OCI-LY1 (cell line): ENCODE measurements around the gene NR6A1.

Experiments used
- H2AFZ ChIP-seq: fragments of 200-600 bp; sonication (generic), shearing (Covaris generic); 2 replicates; pipeline ENCODE4 v1.6.0; 2014; ENCODE audit warnings: antibody characterized with exemption, mild to moderate bottlenecking, low read length
- H3F3A ChIP-seq: fragments of 200-600 bp; sonication (generic), shearing (Covaris generic); 2 replicates; pipeline ENCODE4 v1.6.0; 2014; ENCODE audit warnings: mild to moderate bottlenecking, antibody characterized with exemption, low read length, moderate library complexity; ENCODE audit not compliant: insufficient read depth
- H3K27ac ChIP-seq: fragments of 200-600 bp; sonication (generic); 2 replicates; pipeline ENCODE4 v1.5.1; 2014; ENCODE audit warnings: low read length, mixed run types, mild to moderate bottlenecking, low read depth; ENCODE audit not compliant: poor library complexity, severe bottlenecking
- H3K27me3 ChIP-seq: fragments of 200-600 bp; sonication (generic); 2 replicates; pipeline ENCODE4 v1.6.0; 2014; ENCODE audit warnings: antibody characterized with exemption, mild to moderate bottlenecking, low read length, moderate library complexity; ENCODE audit not compliant: insufficient read depth
- H3K36me3 ChIP-seq: fragments of 200-600 bp; sonication (generic); 2 replicates; pipeline ENCODE4 v1.6.1; 2014; ENCODE audit warnings: mild to moderate bottlenecking, antibody characterized with exemption, low read length, moderate library complexity, mixed read lengths; ENCODE audit not compliant: insufficient read depth
- H3K4me1 ChIP-seq: fragments of 200-600 bp; sonication (generic); 2 replicates; pipeline ENCODE4 v1.5.1; 2014; ENCODE audit warnings: mild to moderate bottlenecking, low read length, moderate library complexity; ENCODE audit not compliant: insufficient read depth, severe bottlenecking
- H3K4me2 ChIP-seq: fragments of 200-600 bp; sonication (generic), shearing (Covaris generic); 2 replicates; pipeline ENCODE4 v1.6.1; 2014; ENCODE audit warnings: low read length
- H3K4me3 ChIP-seq: fragments of 200-600 bp; sonication (generic); 2 replicates; pipeline ENCODE4 v1.5.1; 2014; ENCODE audit warnings: low read length, low read depth, mild to moderate bottlenecking, mixed read lengths; ENCODE audit not compliant: poor library complexity, severe bottlenecking
- H3K79me2 ChIP-seq: fragments of 200-600 bp; shearing (Covaris generic); 2 replicates; pipeline ENCODE4 v1.6.1; 2016; ENCODE audit warnings: mixed run types, low read length, mixed read lengths; ENCODE audit not compliant: insufficient read depth
- H3K9ac ChIP-seq: fragments of 200-600 bp; sonication (generic), shearing (Covaris generic); 2 replicates; pipeline ENCODE4 v1.6.1; 2014; ENCODE audit warnings: mild to moderate bottlenecking, low read length, mixed read lengths
- H3K9me2 ChIP-seq: fragments of 200-600 bp; sonication (generic), shearing (Covaris generic); 2 replicates; pipeline ENCODE4 v1.6.1; 2014; ENCODE audit warnings: low read depth, mild to moderate bottlenecking, low read length, mixed read lengths
- H3K9me3 ChIP-seq: fragments of 200-600 bp; shearing (Covaris generic); 2 replicates; pipeline ENCODE4 v1.6.1; 2014; ENCODE audit warnings: low read length, mixed read lengths
- H4K20me1 ChIP-seq: fragments of 200-600 bp; sonication (generic), shearing (Covaris generic); 2 replicates; pipeline ENCODE4 v1.6.0; 2016; ENCODE audit warnings: mild to moderate bottlenecking, low read length; ENCODE audit not compliant: insufficient read depth
- CTCF ChIP-seq: fragments of 200-600 bp; sonication (generic), shearing (Covaris generic); IDR thresholded peaks from 2 replicates; pipeline ENCODE4 v1.5.1; 2017; ENCODE audit warnings: mild to moderate bottlenecking, antibody characterized with exemption, low read length, moderate library complexity, mixed read lengths
- EZH2 ChIP-seq: fragments of 200-600 bp; sonication (generic), shearing (Covaris generic); IDR thresholded peaks from 2 replicates; pipeline ENCODE4 v1.8.0; 2017; ENCODE audit warnings: borderline replicate concordance, mixed run types, mild to moderate bottlenecking, antibody characterized with exemption, low read length, moderate library complexity, mixed read lengths

The NR6A1 gene

GRCh38 chr9:124473310-124473709 lies 297.8 kb downstream of the NR6A1 start:
- no peaks in the 10 kb centered on the region for H3K27me3 ChIP-seq
- H3K79me2 ChIP-seq: no peaks in the 10 kb centered on the region
- H3K9ac ChIP-seq: no peak overlapping the region
- H3K4me2 ChIP-seq: no peak overlapping the region
- H3K4me3 ChIP-seq: no peak overlapping the region
- H4K20me1 ChIP-seq: no peaks in the 10 kb centered on the region
- no peak overlapping the region for H2AFZ ChIP-seq
- peaks cover 10% of the 10 kb centered on the region for H3K4me1 ChIP-seq
- no peaks in the 10 kb centered on the region for H3K9me2 ChIP-seq
- TF ChIP-seq EZH2: no peak
- TF ChIP-seq CTCF: no peak
- no peaks in the 10 kb centered on the region for H3F3A ChIP-seq
- H3K36me3 ChIP-seq: no peaks in the 10 kb centered on the region
- H3K27ac ChIP-seq: no peak overlapping the region
- H3K9me3 ChIP-seq: no peaks in the 10 kb centered on the region

GRCh38 chr9:124472770-124473169 lies 298.3 kb downstream of the NR6A1 start:
- Histone ChIP-seq H3K36me3 (no peaks in the 10 kb centered on the region), H3K79me2 (no peaks in the 10 kb centered on the region), H3K4me2 (no peak overlapping the region), H2AFZ (no peak overlapping the region), H3K4me1 (peaks cover 10% of the 10 kb centered on the region), H3F3A (no peaks in the 10 kb centered on the region), H3K9me2 (no peaks in the 10 kb centered on the region), H3K9me3 (no peaks in the 10 kb centered on the region), H3K4me3 (no peak overlapping the region), H3K27me3 (no peaks in the 10 kb centered on the region), H4K20me1 (no peaks in the 10 kb centered on the region), H3K27ac (no peak overlapping the region), H3K9ac (no peak overlapping the region)
- no peak for TF ChIP-seq EZH2
- TF ChIP-seq CTCF: no peak

- Histone ChIP-seq H3K4me1 (peaks cover 3% of the 10 kb centered on the region), H3K27me3 (no peaks in the 10 kb centered on the region), H3K79me2 (no peaks in the 10 kb centered on the region), H3F3A (no peaks in the 10 kb centered on the region), H3K4me2 (no peak overlapping the region), H3K36me3 (no peaks in the 10 kb centered on the region), H3K9me3 (no peaks in the 10 kb centered on the region), H4K20me1 (no peaks in the 10 kb centered on the region), H3K4me3 (no peak overlapping the region), H3K9me2 (no peaks in the 10 kb centered on the region), H2AFZ (no peak overlapping the region), H3K27ac (no peak overlapping the region), H3K9ac (no peak overlapping the region)
- no peak for TF ChIP-seq CTCF
- TF ChIP-seq EZH2: no peak
Measured at GRCh38 chr9:124471761-124472160, 299.4 kb downstream of the NR6A1 start.
